Osteoblast (primary cell): ENCODE data around the gene FUS. TPM values are rescaled to one million over a fixed set of nuclear protein-coding genes. Genes with fewer than 3 reads are reported as not detected.

Source experiments
- DNase-seq: peaks from one replicate; pipeline ENCODE4 v3.0.0; 2011; ENCODE audit warnings: low spot score, mixed read lengths; ENCODE audit not compliant: insufficient read length; ENCODE audit errors: missing footprints
- H2AFZ ChIP-seq: 2 replicates; pipeline ENCODE4 v1.6.0; 2011; ENCODE audit warnings: mild to moderate bottlenecking, low read length
- H3K27ac ChIP-seq: 2 replicates; pipeline ENCODE4 v1.5.1; 2011; ENCODE audit warnings: mild to moderate bottlenecking, low read depth, low read length, moderate library complexity
- H3K27me3 ChIP-seq: 2 replicates; pipeline ENCODE4 v1.6.0; 2012; ENCODE audit warnings: mild to moderate bottlenecking, control low read depth, inconsistent platforms, low read length, moderate library complexity; ENCODE audit not compliant: insufficient read depth
- H3K36me3 ChIP-seq: 2 replicates; pipeline ENCODE4 v1.5.1; 2011; ENCODE audit warnings: mild to moderate bottlenecking, low read length, control low read depth, moderate library complexity; ENCODE audit not compliant: insufficient read depth
- H3K4me1 ChIP-seq: 2 replicates; pipeline ENCODE4 v1.5.1; 2011; ENCODE audit warnings: mild to moderate bottlenecking, low read length, control low read depth, moderate library complexity; ENCODE audit not compliant: insufficient read depth
- H3K4me2 ChIP-seq: 2 replicates; pipeline ENCODE4 v1.6.0; 2011; ENCODE audit warnings: mild to moderate bottlenecking, low read length; ENCODE audit not compliant: insufficient read depth
- H3K4me3 ChIP-seq: fragments of 200-600 bp; sonication (generic); 3 replicates; pipeline ENCODE4 v1.5.1; 2012; ENCODE audit warnings: mild to moderate bottlenecking, low read length, inconsistent platforms; ENCODE audit not compliant: insufficient read depth
- H3K79me2 ChIP-seq: 2 replicates; pipeline ENCODE4 v1.6.0; 2012; ENCODE audit warnings: mild to moderate bottlenecking, low read length, control low read depth, inconsistent platforms; ENCODE audit not compliant: insufficient read depth
- H3K9me3 ChIP-seq: 2 replicates; pipeline ENCODE4 v1.5.1; 2011; ENCODE audit warnings: low read depth, low read length, control low read depth
- H4K20me1 ChIP-seq: 2 replicates; pipeline ENCODE4 v1.6.0; 2012; ENCODE audit warnings: mild to moderate bottlenecking, low read length, control low read depth; ENCODE audit not compliant: insufficient read depth
- CTCF ChIP-seq: IDR thresholded peaks from 2 replicates; pipeline ENCODE4 v1.5.1; 2011; ENCODE audit warnings: mild to moderate bottlenecking, low read depth, low read length, moderate library complexity; ENCODE audit errors: extremely low read depth
- total RNA-seq: library from RNA; depleted of rRNA; stranded (reverse); fragments of >200 nt; gene quantifications from 2 replicates; pipeline ENCODE4 v1.2.3, GENCODE V29; 2012

FUS gene
- 24.2 and 30.4 TPM in 2 replicates for total RNA-seq

- Histone ChIP-seq H3K4me2 (peak within 1 kb of the TSS; percentile 97), H3K9me3 (no peaks in the 10 kb centered on the region), H3K79me2 (peaks cover 56% of the 10 kb centered on the region), H3K27me3 (no peaks in the 10 kb centered on the region), H3K27ac (peak within 1 kb of the TSS; percentile 100), H3K36me3 (peaks cover 29% of the 10 kb centered on the region), H3K4me3 (peak within 1 kb of the TSS; percentile 99), H4K20me1 (peaks cover 34% of the 10 kb centered on the region), H2AFZ (peak within 1 kb of the TSS; percentile 100), H3K4me1 (peaks cover 35% of the 10 kb centered on the region)
- peak; percentile 98 for DNase-seq
- no peak for TF ChIP-seq CTCF
Observed at GRCh38 chr16:31179747-31180459, at the start of gene FUS. Gene FUS, plus strand, starts transcription at chr16:31180139. Its CDS starts 76 bp downstream, at chr16:31180215.

GRCh38 chr16:31130336-31130891 is 49.5 kb upstream of the FUS start:
- H3K4me3 ChIP-seq = no peak overlapping the region
- peak; percentile 55 for DNase-seq
- H3K4me2 ChIP-seq = no peak overlapping the region
- peaks cover 8% of the 10 kb centered on the region for H3K36me3 ChIP-seq
- TF ChIP-seq CTCF = no peak
- no peaks in the 10 kb centered on the region for H4K20me1 ChIP-seq
- no peak overlapping the region for H2AFZ ChIP-seq
- no peaks in the 10 kb centered on the region for H3K79me2 ChIP-seq
- no peak overlapping the region for H3K27ac ChIP-seq
- peaks cover 4% of the 10 kb centered on the region for H3K4me1 ChIP-seq
- H3K27me3 ChIP-seq = peaks cover 4% of the 10 kb centered on the region
- H3K9me3 ChIP-seq = no peaks in the 10 kb centered on the region

GRCh38 chr16:31130899-31131298 is 49.0 kb upstream of the FUS start:
- DNase-seq = peak; percentile 77
- Histone ChIP-seq H3K79me2 (no peaks in the 10 kb centered on the region), H4K20me1 (no peaks in the 10 kb centered on the region), H3K27me3 (peaks cover 4% of the 10 kb centered on the region), H3K9me3 (no peaks in the 10 kb centered on the region), H3K4me1 (peaks cover 4% of the 10 kb centered on the region), H3K4me3 (no peak overlapping the region), H3K36me3 (peaks cover 8% of the 10 kb centered on the region), H3K27ac (no peak overlapping the region), H3K4me2 (no peak overlapping the region), H2AFZ (no peak overlapping the region)
- no peak for TF ChIP-seq CTCF

GRCh38 chr16:31131416-31131815 is 48.5 kb upstream of the FUS start:
- Histone ChIP-seq H3K4me1 (peaks cover 4% of the 10 kb centered on the region), H3K4me2 (no peak overlapping the region), H4K20me1 (no peaks in the 10 kb centered on the region), H3K4me3 (no peak overlapping the region), H3K27ac (no peak overlapping the region), H2AFZ (no peak overlapping the region), H3K79me2 (no peaks in the 10 kb centered on the region), H3K36me3 (peaks cover 8% of the 10 kb centered on the region), H3K9me3 (no peaks in the 10 kb centered on the region), H3K27me3 (peaks cover 4% of the 10 kb centered on the region)
- TF ChIP-seq CTCF = no peak
- DNase-seq = peak; percentile 81
